Neuronal stem cell (in vitro differentiated cells): ENCODE results near the gene TPRKB.
"Not testable (repeated sequence)": the region's sequence is repeated elsewhere in the genome, so short reads cannot be mapped to it uniquely, and the experiment has no call there.

Experiments
- DNase-seq: peaks from one replicate; pipeline ENCODE4 v3.0.0-alpha.2; 2013; ENCODE audit warnings: low spot score
- H2AFZ ChIP-seq: one replicate; pipeline ENCODE4 v1.6.1; 2013; ENCODE audit warnings: mild to moderate bottlenecking, low read length, inconsistent platforms
- H2AK5ac ChIP-seq: 2 replicates; pipeline ENCODE4 v1.6.1; 2013; ENCODE audit warnings: low read depth, mild to moderate bottlenecking, inconsistent platforms, low read length, moderate library complexity, mixed read lengths
- H2BK120ac ChIP-seq: 2 replicates; pipeline ENCODE4 v1.6.1; 2013; ENCODE audit warnings: low read depth, mild to moderate bottlenecking, inconsistent platforms, low read length, moderate library complexity, mixed read lengths
- H2BK12ac ChIP-seq: one replicate; pipeline ENCODE4 v1.6.1; 2013; ENCODE audit warnings: low read length, inconsistent platforms
- H2BK15ac ChIP-seq: 2 replicates; pipeline ENCODE4 v1.6.1; 2013; ENCODE audit warnings: mild to moderate bottlenecking, low read length, inconsistent platforms, mixed read lengths
- H2BK5ac ChIP-seq: one replicate; pipeline ENCODE4 v1.6.1; 2013; ENCODE audit warnings: inconsistent platforms, mild to moderate bottlenecking, low read length, moderate library complexity
- H3K14ac ChIP-seq: one replicate; pipeline ENCODE4 v1.6.1; 2013; ENCODE audit warnings: low read length, inconsistent platforms
- H3K18ac ChIP-seq: 2 replicates; pipeline ENCODE4 v1.6.1; 2013; ENCODE audit warnings: low read length, inconsistent platforms
- H3K23ac ChIP-seq: 2 replicates; pipeline ENCODE4 v1.6.1; 2013; ENCODE audit warnings: low read depth, mild to moderate bottlenecking, mixed read lengths, low read length, inconsistent platforms; ENCODE audit not compliant: poor library complexity
- H3K27ac ChIP-seq: replicated peaks from 3 replicates; pipeline ENCODE4 v1.5.1; 2013; ENCODE audit warnings: low read length, inconsistent platforms
- H3K27me3 ChIP-seq, 3 experiments: 2 replicates each; pipeline ENCODE4 v1.6.1; 2013; ENCODE audit warnings: low read length in 3 of 3, mild to moderate bottlenecking in 2 of 3, inconsistent platforms in 1 of 3, low read depth in 1 of 3, mixed read lengths in 1 of 3, moderate library complexity in 1 of 3; ENCODE audit not compliant: control insufficient read depth in 3 of 3, insufficient read depth in 3 of 3
- H3K36me3 ChIP-seq, 2 donors: replicated peaks in 1 of 2; 2 replicates each; pipeline ENCODE4 v1.6.1; 2013; ENCODE audit warnings: low read length in 2 of 2; ENCODE audit not compliant: control insufficient read depth in 2 of 2, insufficient read depth in 2 of 2
- H3K4ac ChIP-seq: 2 replicates; pipeline ENCODE4 v1.6.1; 2013; ENCODE audit warnings: inconsistent platforms, mild to moderate bottlenecking, low read length, moderate library complexity
- H3K4me1 ChIP-seq, 2 donors: 1 replicate in 1 of 2; 2 replicates in 1 of 2; pipeline ENCODE4 v1.6.1; 2013; ENCODE audit warnings: low read length in 2 of 2, low read depth in 1 of 2; ENCODE audit not compliant: control insufficient read depth in 2 of 2, insufficient read depth in 1 of 2
- H3K4me2 ChIP-seq: one replicate; pipeline ENCODE4 v1.6.1; 2013; ENCODE audit warnings: mild to moderate bottlenecking, low read length, inconsistent platforms; ENCODE audit not compliant: insufficient read depth, poor library complexity, severe bottlenecking
- H3K4me3 ChIP-seq, 2 donors: 2 replicates each; pipeline ENCODE4 v1.5.1; 2013; ENCODE audit warnings: low read length in 2 of 2, mild to moderate bottlenecking in 2 of 2, inconsistent platforms in 1 of 2, moderate library complexity in 1 of 2
- H3K79me1 ChIP-seq: one replicate; pipeline ENCODE4 v1.6.1; 2013; ENCODE audit warnings: low read depth, mild to moderate bottlenecking, inconsistent platforms, low read length, moderate library complexity
- H3K9ac ChIP-seq: one replicate; pipeline ENCODE4 v1.6.1; 2013; ENCODE audit warnings: mild to moderate bottlenecking, low read depth, low read length, inconsistent platforms; ENCODE audit not compliant: poor library complexity
- H3K9me3 ChIP-seq, 2 donors: replicated peaks in 1 of 2; 2 replicates each; pipeline versions ENCODE3 to v1.6.1; 2013; ENCODE audit warnings: low read length in 2 of 2, mild to moderate bottlenecking in 2 of 2, inconsistent platforms in 1 of 2, low read depth in 1 of 2, mixed read lengths in 1 of 2, moderate library complexity in 1 of 2; ENCODE audit not compliant: control insufficient read depth in 2 of 2, insufficient read depth in 1 of 2
- H4K8ac ChIP-seq: one replicate; pipeline ENCODE4 v1.6.1; 2013; ENCODE audit warnings: low read depth, mild to moderate bottlenecking, inconsistent platforms, low read length, moderate library complexity
- H4K91ac ChIP-seq: one replicate; pipeline ENCODE4 v1.6.1; 2013; ENCODE audit warnings: low read length, low read depth, mild to moderate bottlenecking, inconsistent platforms; ENCODE audit not compliant: poor library complexity
- WGBS, 2 donors: extraction: QIAGEN DNeasy Blood & Tissue Kit; methylation state at CpG; one replicate each; pipeline ENCODE4 v1.1.7; 2013; ENCODE audit warnings: missing lambda C conversion rate in 2 of 2, mixed read lengths in 1 of 2; ENCODE audit not compliant: insufficient read length in 2 of 2, insufficient replicate concordance in 1 of 2; ENCODE audit errors: extremely low coverage in 2 of 2; 5-methylcytosine and 5-hydroxymethylcytosine counted together

The TPRKB gene

DNA sequence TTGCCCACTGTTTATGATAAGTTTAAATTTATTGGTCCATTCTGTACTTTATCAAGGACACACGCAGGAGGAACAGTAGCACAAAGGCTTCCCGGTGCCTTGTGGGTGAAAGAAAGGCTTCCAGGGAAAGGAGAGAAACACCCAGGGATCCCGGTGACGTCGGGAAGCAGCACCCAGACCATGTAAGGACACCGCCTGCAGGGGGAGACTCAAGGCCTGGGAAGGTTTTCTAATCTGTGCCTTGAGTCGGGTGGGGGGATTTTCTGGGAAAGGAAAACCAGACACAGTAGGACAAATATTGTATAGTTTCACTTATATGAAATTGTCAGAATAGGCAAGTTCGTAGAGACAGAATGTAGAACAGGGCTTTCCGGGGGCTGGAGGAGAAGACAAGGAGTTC, 52.2 kb downstream of the TPRKB start:
- H3K23ac ChIP-seq, H4K8ac ChIP-seq, H3K4me1 ChIP-seq, H3K4me3 ChIP-seq, DNase-seq, H2BK15ac ChIP-seq, H3K36me3 ChIP-seq, H4K91ac ChIP-seq, H3K18ac ChIP-seq, H2BK12ac ChIP-seq, H3K27ac ChIP-seq, H2BK5ac ChIP-seq, H3K27me3 ChIP-seq, H2AFZ ChIP-seq, H3K4ac ChIP-seq, H3K4me2 ChIP-seq, H2BK120ac ChIP-seq, H2AK5ac ChIP-seq, H3K14ac ChIP-seq, H3K79me1 ChIP-seq, H3K9ac ChIP-seq, H3K9me3 ChIP-seq: not testable (repeated sequence)
- WGBS, 2 donors: no CpG with 5 or more reads among the region's 9 CpGs

DNA sequence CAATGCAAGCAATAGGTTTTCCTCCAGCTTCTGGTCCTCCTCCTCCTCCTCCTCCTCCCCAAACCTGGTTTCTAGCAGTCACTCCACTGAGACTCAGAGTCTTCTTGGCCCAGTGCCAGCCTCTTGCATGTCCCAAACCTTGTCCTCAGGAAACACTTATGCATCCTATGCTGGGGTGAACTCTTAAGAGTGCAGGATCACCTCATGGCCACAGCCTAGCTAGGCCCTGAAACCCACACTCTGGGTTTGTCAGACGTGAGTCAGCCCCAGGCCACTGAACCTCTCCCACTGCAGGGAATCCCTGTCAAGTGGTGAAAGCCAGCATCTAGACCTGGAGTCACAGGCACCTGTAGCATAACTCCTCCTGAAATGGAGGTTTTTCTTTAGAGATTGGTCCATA, 52.8 kb downstream of the TPRKB start:
- H3K23ac ChIP-seq, H3K4me1 ChIP-seq, H3K79me1 ChIP-seq, H3K9me3 ChIP-seq, H2BK12ac ChIP-seq, H3K4me3 ChIP-seq, H3K4ac ChIP-seq, H3K18ac ChIP-seq, H2BK120ac ChIP-seq, H3K27me3 ChIP-seq, H2BK15ac ChIP-seq, H3K27ac ChIP-seq, H3K14ac ChIP-seq, H3K36me3 ChIP-seq, H3K4me2 ChIP-seq, H4K8ac ChIP-seq, H3K9ac ChIP-seq, H4K91ac ChIP-seq, H2BK5ac ChIP-seq, DNase-seq, H2AFZ ChIP-seq, H2AK5ac ChIP-seq: not testable (repeated sequence)
- WGBS, 2 donors: no CpG with 5 or more reads among the region's 1 CpG

DNA sequence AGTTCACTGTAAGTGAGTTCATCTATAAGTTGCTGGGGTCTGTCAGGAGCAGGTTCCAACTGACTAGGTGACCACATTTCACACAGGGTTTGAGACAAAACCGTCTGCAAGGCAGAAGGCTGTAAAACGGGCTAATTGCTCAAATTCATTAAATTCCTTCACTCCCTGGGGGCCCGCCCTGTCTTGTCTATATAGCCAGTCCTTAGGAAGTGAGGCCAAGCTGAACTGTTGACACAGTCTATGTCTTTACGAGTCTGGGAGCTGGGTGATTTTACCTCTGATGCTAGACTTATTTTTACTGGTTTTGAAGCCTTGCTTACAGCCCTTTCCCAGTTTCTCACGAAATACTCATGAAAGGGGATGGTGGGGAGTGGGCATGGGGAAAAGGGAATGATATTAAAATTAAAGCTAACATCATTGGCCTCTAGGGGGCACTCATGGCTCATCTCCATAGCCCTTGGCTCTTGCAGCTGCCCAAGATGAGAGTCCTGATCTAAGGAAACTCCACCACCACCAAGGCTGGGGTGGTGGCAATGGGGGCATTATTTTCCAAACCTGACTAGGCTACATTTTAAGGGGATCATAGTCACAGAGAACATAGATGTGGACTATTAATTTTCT, 57.1 kb downstream of the TPRKB start:
- not testable (repeated sequence) for H3K36me3 ChIP-seq, H3K79me1 ChIP-seq, H3K4ac ChIP-seq, H3K9ac ChIP-seq, H3K14ac ChIP-seq, H3K4me1 ChIP-seq, H2AK5ac ChIP-seq, H2BK120ac ChIP-seq, H3K4me3 ChIP-seq, H3K9me3 ChIP-seq, H3K27me3 ChIP-seq, H4K91ac ChIP-seq, H3K4me2 ChIP-seq, H2AFZ ChIP-seq, H2BK12ac ChIP-seq, H3K18ac ChIP-seq, H2BK15ac ChIP-seq, H4K8ac ChIP-seq, H2BK5ac ChIP-seq, H3K27ac ChIP-seq, H3K23ac ChIP-seq
- WGBS, 2 donors: no CpG with 5 or more reads among the region's 5 CpGs
- peak; percentile 23 for DNase-seq
